Suprapubic skin (tissue), 4 donors: ENCODE measurements around the gene MT1A.

Experiments
- CTCF ChIP-seq, 2 donors: fragments of 200-600 bp in 1 of 2; fragments of 450-650 bp in 1 of 2; sonication (generic) in 1 of 2; IDR thresholded peaks; one replicate each; pipeline ENCODE4 v1.5.1; 2016 to 2019; ENCODE audit warnings: antibody characterized with exemption in 2 of 2, mild to moderate bottlenecking in 1 of 2, moderate library complexity in 1 of 2
- EP300 ChIP-seq: sonication (generic); formaldehyde crosslinking; IDR thresholded peaks from one replicate; pipeline ENCODE4 v1.6.1; 2017; ENCODE audit warnings: antibody characterized with exemption
- POLR2A ChIP-seq, 2 donors: fragments of 450-650 bp; IDR thresholded peaks; one replicate each; pipeline ENCODE4 v1.6.1; 2017; ENCODE audit warnings: antibody characterized with exemption in 2 of 2, mild to moderate bottlenecking in 2 of 2, moderate library complexity in 2 of 2
- POLR2AphosphoS5 ChIP-seq, 3 donors: sonication (generic); formaldehyde crosslinking; IDR thresholded peaks; one replicate each; pipeline ENCODE4 v1.6.1; 2017; ENCODE audit warnings: antibody characterized with exemption in 3 of 3

- TF ChIP-seq CTCF (IDR thresholded peaks at IDR 0.05) (no peak), POLR2A (IDR thresholded peaks at IDR 0.05) (no peak), EP300 (no peak), POLR2AphosphoS5 (IDR thresholded peaks at IDR 0.05) (no peak)
Observed at GRCh38 chr16:56636616-56637413, 1.7 kb upstream of the MT1A start.
